Cardiac muscle cell (in vitro differentiated cells and primary cell): Measurements from ENCODE around the gene CCNH. TPM values are rescaled to one million over a fixed set of nuclear protein-coding genes. Genes with fewer than 3 reads are reported as not detected.

ENCODE experiments used
- DNase-seq, 2 donors: peaks; one replicate each; pipeline versions ENCODE4 v3.0.0 to v3.0.0-alpha.2; 2010 to 2017; ENCODE audit warnings: low read depth in 1 of 2, low spot score in 1 of 2
- H3K27ac ChIP-seq: fragments of 200-600 bp; sonication (generic); 2 replicates; pipeline ENCODE4 v1.5.1; 2016
- H3K27me3 ChIP-seq: fragments of 200-600 bp; sonication (generic); 2 replicates; pipeline ENCODE4 v1.6.0; 2016; ENCODE audit warnings: control low read depth
- H3K36me3 ChIP-seq: fragments of 200-600 bp; sonication (generic); 2 replicates; pipeline ENCODE4 v1.5.1; 2016; ENCODE audit warnings: control low read depth
- H3K4me1 ChIP-seq: fragments of 200-600 bp; sonication (generic); 2 replicates; pipeline ENCODE4 v1.8.1; 2017; ENCODE audit warnings: low read depth, mild to moderate bottlenecking, mixed run types
- H3K4me3 ChIP-seq: fragments of 200-600 bp; sonication (generic); 2 replicates; pipeline ENCODE4 v1.5.1; 2016; ENCODE audit warnings: mild to moderate bottlenecking
- H3K9me3 ChIP-seq: fragments of 200-600 bp; sonication (generic); 2 replicates; pipeline ENCODE4 v1.5.1; 2017; ENCODE audit warnings: low read depth, mild to moderate bottlenecking, control low read depth
- polyA plus RNA-seq: library from polyadenylated mRNA; unstranded; fragments of >200 nt; fragmentation: Nextera tagmentation; extraction: Ambion mirVana; gene quantifications from 2 replicates; pipeline ENCODE4 v1.2.1, GENCODE V29; 2016
- total RNA-seq: library from RNA; depleted of rRNA; stranded (reverse); fragments of >200 nt; gene quantifications from 2 replicates; pipeline ENCODE4 v1.2.3, GENCODE V29; 2016
- TF ChIP-seq, protein P1 (sequence below): IDR thresholded peaks from 2 replicates; pipeline ENCODE4 v1.5.1; 2012; ENCODE audit warnings: low read depth, mild to moderate bottlenecking, low read length

The CCNH gene
- total and polyA plus RNA-seq, 2 experiments from 2014 or later, result 37.6 to 72.2 TPM

DNA sequence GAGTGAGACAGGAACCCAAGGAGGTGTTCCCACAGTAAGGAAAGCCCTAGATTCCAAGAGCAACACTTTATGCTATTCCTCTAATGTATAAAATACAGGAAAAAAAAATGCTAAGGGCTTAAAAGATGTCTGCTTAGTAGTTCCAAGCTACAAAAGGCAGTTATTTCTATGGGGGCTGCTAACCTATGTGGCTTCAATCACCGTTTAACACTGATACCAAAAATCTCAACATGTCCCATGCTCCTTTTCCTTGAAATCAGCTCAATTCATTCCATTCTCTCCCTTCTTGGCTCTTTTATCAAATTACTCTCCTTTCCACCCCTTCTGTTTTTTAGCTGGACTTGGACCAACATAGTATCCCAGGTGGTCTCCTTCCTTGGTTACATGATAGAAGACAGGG is 20.6 kb downstream of the CCNH start:
- Histone ChIP-seq H3K27ac (no peak overlapping the region), H3K4me3 (no peak overlapping the region), H3K9me3 (no peaks in the 10 kb centered on the region), H3K36me3 (peaks cover 78% of the 10 kb centered on the region), H3K4me1 (no peaks in the 10 kb centered on the region), H3K27me3 (no peaks in the 10 kb centered on the region)
- TF ChIP-seq, protein P1, sequence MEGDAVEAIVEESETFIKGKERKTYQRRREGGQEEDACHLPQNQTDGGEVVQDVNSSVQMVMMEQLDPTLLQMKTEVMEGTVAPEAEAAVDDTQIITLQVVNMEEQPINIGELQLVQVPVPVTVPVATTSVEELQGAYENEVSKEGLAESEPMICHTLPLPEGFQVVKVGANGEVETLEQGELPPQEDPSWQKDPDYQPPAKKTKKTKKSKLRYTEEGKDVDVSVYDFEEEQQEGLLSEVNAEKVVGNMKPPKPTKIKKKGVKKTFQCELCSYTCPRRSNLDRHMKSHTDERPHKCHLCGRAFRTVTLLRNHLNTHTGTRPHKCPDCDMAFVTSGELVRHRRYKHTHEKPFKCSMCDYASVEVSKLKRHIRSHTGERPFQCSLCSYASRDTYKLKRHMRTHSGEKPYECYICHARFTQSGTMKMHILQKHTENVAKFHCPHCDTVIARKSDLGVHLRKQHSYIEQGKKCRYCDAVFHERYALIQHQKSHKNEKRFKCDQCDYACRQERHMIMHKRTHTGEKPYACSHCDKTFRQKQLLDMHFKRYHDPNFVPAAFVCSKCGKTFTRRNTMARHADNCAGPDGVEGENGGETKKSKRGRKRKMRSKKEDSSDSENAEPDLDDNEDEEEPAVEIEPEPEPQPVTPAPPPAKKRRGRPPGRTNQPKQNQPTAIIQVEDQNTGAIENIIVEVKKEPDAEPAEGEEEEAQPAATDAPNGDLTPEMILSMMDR, result no peak
- no peak for DNase-seq

DNA sequence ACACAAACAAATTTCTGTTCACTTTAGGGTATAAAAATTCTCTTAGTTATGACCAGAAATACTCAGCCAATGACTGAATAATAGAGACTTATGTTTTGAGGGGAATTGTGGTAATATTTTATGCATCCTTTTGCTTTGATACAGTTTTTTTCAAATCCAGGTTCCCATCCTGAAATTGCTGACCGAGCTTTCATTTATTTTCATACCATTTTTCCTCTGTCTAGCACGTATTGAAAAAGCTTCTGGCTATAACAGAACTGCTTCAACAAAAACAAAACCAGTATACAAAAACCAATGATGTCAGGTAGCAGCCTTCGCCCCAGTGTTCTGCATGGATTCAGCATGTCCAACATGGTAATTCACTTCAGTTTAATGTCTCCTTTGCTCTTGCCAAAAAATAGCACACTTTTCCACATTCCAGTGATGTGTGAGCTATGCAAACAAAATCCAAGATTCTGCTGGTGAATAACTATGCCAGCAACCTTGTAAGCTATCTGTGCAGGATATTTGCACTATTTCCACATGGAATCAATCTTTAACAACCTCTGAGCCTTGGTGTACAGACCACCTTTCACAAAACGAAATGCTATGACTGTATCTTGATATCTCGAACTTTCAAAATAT is 22.0 kb downstream of the CCNH start:
- no peak overlapping the region for H3K4me3 ChIP-seq
- H3K4me1 ChIP-seq, result peaks cover 8% of the 10 kb centered on the region
- H3K27ac ChIP-seq, result peak overlapping the region; percentile 57
- H3K27me3 ChIP-seq, result no peaks in the 10 kb centered on the region
- peaks cover 76% of the 10 kb centered on the region for H3K36me3 ChIP-seq
- no peaks in the 10 kb centered on the region for H3K9me3 ChIP-seq
- DNase-seq, result peak in 1 of 2 donors; percentile 25
- TF ChIP-seq, protein P1, result no peak

DNA sequence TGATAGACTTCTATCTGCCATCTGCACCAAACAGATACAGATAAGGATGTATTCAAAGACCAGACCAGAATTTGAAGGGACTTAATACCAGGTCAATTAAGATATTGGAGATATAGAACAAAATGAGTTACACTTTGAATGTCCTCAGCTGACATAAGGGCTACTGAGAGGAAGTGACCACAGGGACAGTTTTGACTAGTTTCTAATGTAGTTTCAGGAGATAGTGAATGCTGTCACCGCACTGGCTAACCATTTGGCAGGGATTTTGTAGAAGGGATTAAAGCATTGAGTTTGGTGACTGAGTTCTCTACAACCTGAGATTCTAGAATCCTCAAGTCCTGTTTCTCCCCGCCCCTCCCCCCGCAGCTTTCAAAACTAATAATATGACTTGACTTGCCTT is 22.7 kb downstream of the CCNH start:
- Histone ChIP-seq H3K27me3 (no peaks in the 10 kb centered on the region), H3K4me3 (no peak overlapping the region), H3K36me3 (peaks cover 75% of the 10 kb centered on the region), H3K27ac (peak overlapping the region; percentile 57), H3K9me3 (no peaks in the 10 kb centered on the region), H3K4me1 (peaks cover 9% of the 10 kb centered on the region)
- no peak for DNase-seq
- TF ChIP-seq, protein P1, result no peak

DNA sequence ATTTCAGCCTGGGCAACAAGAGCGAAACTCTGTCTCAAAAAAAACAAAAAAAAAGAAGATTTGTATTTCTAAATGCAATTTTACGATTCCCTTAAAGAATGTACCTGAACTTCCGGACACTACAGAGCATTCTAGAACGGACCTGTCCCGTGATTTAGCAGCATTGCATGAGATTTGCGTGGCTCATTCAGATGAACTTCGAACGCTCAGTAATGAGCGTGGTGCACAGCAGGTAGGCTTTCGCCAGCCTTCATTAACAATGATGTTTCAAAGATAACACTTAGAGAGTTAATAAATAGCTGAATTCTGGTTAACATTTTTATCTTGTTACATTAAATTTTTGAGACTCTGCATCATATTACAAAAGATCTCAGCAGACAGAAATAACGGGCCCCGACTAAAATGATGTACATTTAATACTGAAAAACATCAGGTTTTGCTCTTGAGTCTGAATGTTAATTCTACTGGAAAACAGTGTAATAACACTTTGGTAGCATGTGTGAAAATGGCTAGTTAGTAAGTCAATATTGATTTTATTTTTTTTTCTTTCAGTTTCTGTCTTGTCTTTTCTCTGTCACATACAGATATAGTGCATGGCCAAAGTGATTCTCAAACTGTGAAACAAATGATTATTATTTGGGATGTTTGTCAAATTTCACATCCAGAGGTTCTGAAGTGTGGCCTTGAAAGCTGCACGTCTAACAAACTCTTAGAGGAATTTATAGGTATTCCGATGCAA is 23.3 kb downstream of the CCNH start:
- Histone ChIP-seq H3K36me3 (peaks cover 75% of the 10 kb centered on the region), H3K9me3 (no peaks in the 10 kb centered on the region), H3K4me3 (no peak overlapping the region), H3K4me1 (peaks cover 9% of the 10 kb centered on the region), H3K27ac (peak overlapping the region; percentile 31), H3K27me3 (no peaks in the 10 kb centered on the region)
- TF ChIP-seq, protein P1, result no peak
- DNase-seq, result no peak

DNA sequence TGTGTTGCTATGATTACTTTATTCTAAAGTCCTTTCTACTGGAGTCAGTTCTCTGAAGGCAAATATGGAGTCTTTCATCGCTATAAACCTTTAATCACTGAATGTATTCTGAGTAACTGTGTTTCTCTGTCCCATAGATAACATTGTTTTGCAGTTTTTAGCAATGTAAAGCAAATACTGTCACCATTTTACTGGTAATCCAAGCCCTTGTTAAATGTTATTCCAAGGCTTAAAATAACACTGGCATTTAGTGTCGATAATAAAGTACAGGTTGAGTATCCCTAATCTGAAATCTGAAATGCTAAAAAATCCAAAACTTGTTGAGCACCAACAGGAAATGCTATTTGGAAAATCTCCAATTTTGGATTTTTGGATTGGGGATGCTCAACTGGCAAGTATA is 24.6 kb downstream of the CCNH start:
- TF ChIP-seq, protein P1, result no peak
- Histone ChIP-seq H3K27me3 (no peaks in the 10 kb centered on the region), H3K36me3 (peaks cover 67% of the 10 kb centered on the region), H3K9me3 (no peaks in the 10 kb centered on the region), H3K4me1 (peaks cover 9% of the 10 kb centered on the region), H3K27ac (peak overlapping the region; percentile 18), H3K4me3 (no peak overlapping the region)
- no peak for DNase-seq
